Osteoblast (primary cell): ENCODE results near the gene SELENOM. TPM values are rescaled to one million over a fixed set of nuclear protein-coding genes. Genes with fewer than 3 reads are reported as not detected.

Experiments
- DNase-seq: peaks from one replicate; pipeline ENCODE4 v3.0.0; 2011; ENCODE audit warnings: low spot score, mixed read lengths; ENCODE audit not compliant: insufficient read length; ENCODE audit errors: missing footprints
- H2AFZ ChIP-seq: 2 replicates; pipeline ENCODE4 v1.6.0; 2011; ENCODE audit warnings: mild to moderate bottlenecking, low read length
- H3K27ac ChIP-seq: 2 replicates; pipeline ENCODE4 v1.5.1; 2011; ENCODE audit warnings: mild to moderate bottlenecking, low read depth, low read length, moderate library complexity
- H3K27me3 ChIP-seq: 2 replicates; pipeline ENCODE4 v1.6.0; 2012; ENCODE audit warnings: mild to moderate bottlenecking, control low read depth, inconsistent platforms, low read length, moderate library complexity; ENCODE audit not compliant: insufficient read depth
- H3K36me3 ChIP-seq: 2 replicates; pipeline ENCODE4 v1.5.1; 2011; ENCODE audit warnings: mild to moderate bottlenecking, low read length, control low read depth, moderate library complexity; ENCODE audit not compliant: insufficient read depth
- H3K4me1 ChIP-seq: 2 replicates; pipeline ENCODE4 v1.5.1; 2011; ENCODE audit warnings: mild to moderate bottlenecking, low read length, control low read depth, moderate library complexity; ENCODE audit not compliant: insufficient read depth
- H3K4me2 ChIP-seq: 2 replicates; pipeline ENCODE4 v1.6.0; 2011; ENCODE audit warnings: mild to moderate bottlenecking, low read length; ENCODE audit not compliant: insufficient read depth
- H3K4me3 ChIP-seq: fragments of 200-600 bp; sonication (generic); 3 replicates; pipeline ENCODE4 v1.5.1; 2012; ENCODE audit warnings: mild to moderate bottlenecking, low read length, inconsistent platforms; ENCODE audit not compliant: insufficient read depth
- H3K79me2 ChIP-seq: 2 replicates; pipeline ENCODE4 v1.6.0; 2012; ENCODE audit warnings: mild to moderate bottlenecking, low read length, control low read depth, inconsistent platforms; ENCODE audit not compliant: insufficient read depth
- H3K9me3 ChIP-seq: 2 replicates; pipeline ENCODE4 v1.5.1; 2011; ENCODE audit warnings: low read depth, low read length, control low read depth
- H4K20me1 ChIP-seq: 2 replicates; pipeline ENCODE4 v1.6.0; 2012; ENCODE audit warnings: mild to moderate bottlenecking, low read length, control low read depth; ENCODE audit not compliant: insufficient read depth
- CTCF ChIP-seq: IDR thresholded peaks from 2 replicates; pipeline ENCODE4 v1.5.1; 2011; ENCODE audit warnings: mild to moderate bottlenecking, low read depth, low read length, moderate library complexity; ENCODE audit errors: extremely low read depth
- total RNA-seq: library from RNA; depleted of rRNA; stranded (reverse); fragments of >200 nt; gene quantifications from 2 replicates; pipeline ENCODE4 v1.2.3, GENCODE V29; 2012

The SELENOM gene
- total RNA-seq, 1 donor = 157 TPM

- DNase-seq = peak; percentile 88
- no peaks in the 10 kb centered on the region for H3K9me3 ChIP-seq
- no peaks in the 10 kb centered on the region for H3K36me3 ChIP-seq
- H3K79me2 ChIP-seq = no peaks in the 10 kb centered on the region
- H3K4me3 ChIP-seq = no peak overlapping the region
- H3K4me1 ChIP-seq = no peaks in the 10 kb centered on the region
- no peak overlapping the region for H3K4me2 ChIP-seq
- H2AFZ ChIP-seq = no peak overlapping the region
- no peak for TF ChIP-seq CTCF
- H3K27ac ChIP-seq = no peak overlapping the region
- H3K27me3 ChIP-seq = peaks cover 11% of the 10 kb centered on the region
- no peaks in the 10 kb centered on the region for H4K20me1 ChIP-seq
These were observed 20.8 kb upstream of the SELENOM start for GRCh38 chr22:31128156-31128555.

- Histone ChIP-seq H3K4me3 (no peak overlapping the region), H4K20me1 (no peaks in the 10 kb centered on the region), H3K9me3 (no peaks in the 10 kb centered on the region), H3K4me2 (no peak overlapping the region), H2AFZ (no peak overlapping the region), H3K36me3 (no peaks in the 10 kb centered on the region), H3K79me2 (no peaks in the 10 kb centered on the region), H3K27ac (no peak overlapping the region), H3K4me1 (peaks cover 3% of the 10 kb centered on the region), H3K27me3 (peaks cover 11% of the 10 kb centered on the region)
- peak; percentile 56 for DNase-seq
- TF ChIP-seq CTCF = no peak
These were observed 19.9 kb upstream of the SELENOM start for GRCh38 chr22:31127181-31127772.

GRCh38 chr22:31126869-31127175 lies 19.5 kb upstream of the SELENOM start:
- no peaks in the 10 kb centered on the region for H3K36me3 ChIP-seq
- peaks cover 3% of the 10 kb centered on the region for H3K4me1 ChIP-seq
- no peaks in the 10 kb centered on the region for H3K79me2 ChIP-seq
- DNase-seq = peak; percentile 49
- no peak overlapping the region for H3K27ac ChIP-seq
- H3K27me3 ChIP-seq = peaks cover 11% of the 10 kb centered on the region
- H2AFZ ChIP-seq = no peak overlapping the region
- no peaks in the 10 kb centered on the region for H3K9me3 ChIP-seq
- H3K4me2 ChIP-seq = no peak overlapping the region
- no peak for TF ChIP-seq CTCF
- no peak overlapping the region for H3K4me3 ChIP-seq
- no peaks in the 10 kb centered on the region for H4K20me1 ChIP-seq

- Histone ChIP-seq H4K20me1 (no peaks in the 10 kb centered on the region), H2AFZ (no peak overlapping the region), H3K4me3 (no peak overlapping the region), H3K79me2 (no peaks in the 10 kb centered on the region), H3K27ac (no peak overlapping the region), H3K4me2 (no peak overlapping the region), H3K36me3 (no peaks in the 10 kb centered on the region), H3K27me3 (peaks cover 11% of the 10 kb centered on the region), H3K4me1 (peaks cover 3% of the 10 kb centered on the region), H3K9me3 (no peaks in the 10 kb centered on the region)
- no peak for TF ChIP-seq CTCF
- DNase-seq = peak; percentile 58
These were observed 18.9 kb upstream of the SELENOM start for GRCh38 chr22:31126128-31126868.
